Right ventricle myocardium superior (tissue), 1 donor: ENCODE measurements around the gene NUDT9. TPM values are rescaled to one million over a fixed set of nuclear protein-coding genes. Genes with fewer than 3 reads are reported as not detected.
"Not testable (repeated sequence)": the region's sequence is repeated elsewhere in the genome, so short reads cannot be mapped to it uniquely, and the experiment has no call there.

Experiments
- ATAC-seq: fragments of 200-7000 bp; cut with Tn5 transposase; one replicate; pipeline ENCODE4 v1.9.1; 2020; ENCODE audit warnings: mild to moderate bottlenecking; ENCODE audit not compliant: poor library complexity
- DNase-seq: peaks from one replicate; pipeline ENCODE4 v3.0.0-alpha.2; 2020
- intact Hi-C: fragments of 100-400 bp; cut with DNase I; formaldehyde crosslinking; loops from one replicate; pipeline ENCODE4 v1.11.2; 2022
- total RNA-seq: library from RNA; stranded (reverse); fragmentation: NEBNext Ultra II Directional; extraction: Animal tissue kit (Norgen Biotek cat#: 25700); gene quantifications from one replicate; pipeline ENCODE4 v1.2.1, GENCODE V29; 2021
- donor health status: DM: no; HTN: yes; CAD: no; lungs with severe emphysema.

The NUDT9 gene
- total RNA-seq, 1 donor from 2014 or later = 28.4 TPM

GRCh38 chr4:87405211-87405820 lies 17.1 kb upstream of the NUDT9 start:
- intact Hi-C loops = no loop called here
- DNase-seq (no peak), ATAC-seq (no peak)

GRCh38 chr4:87406462-87406861 lies 15.9 kb upstream of the NUDT9 start:
- intact Hi-C loops = no loop called here
- ATAC-seq (no peak), DNase-seq (no peak)

GRCh38 chr4:87406902-87407301 lies 15.5 kb upstream of the NUDT9 start:
- ATAC-seq, DNase-seq, intact Hi-C loops: not testable (repeated sequence)

DNA sequence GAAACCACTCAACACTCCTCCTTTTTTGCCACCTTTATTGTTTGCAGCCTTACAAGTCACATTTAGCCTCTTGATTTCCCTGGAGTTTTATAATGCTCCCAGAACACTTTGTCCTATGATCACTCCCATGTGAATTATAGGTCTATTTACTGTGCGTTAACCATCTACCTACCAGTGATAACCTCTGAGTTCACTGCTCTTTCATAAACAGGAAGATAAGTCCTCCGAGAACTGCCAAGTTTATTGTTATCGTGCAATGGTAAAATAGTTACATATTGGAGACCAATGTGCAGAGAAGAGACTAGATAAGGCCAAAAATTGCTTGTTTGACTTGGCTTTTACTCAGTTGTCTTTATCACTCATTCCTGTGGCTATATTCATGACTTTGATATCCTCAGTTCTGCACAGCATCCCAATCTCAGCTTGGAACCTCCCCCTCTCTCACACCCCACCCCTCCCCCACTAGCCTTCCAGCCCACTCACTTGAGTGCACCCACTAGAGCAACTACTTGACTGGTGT lies 12.9 kb upstream of the NUDT9 start:
- DNase-seq (no peak), ATAC-seq (peak; percentile 39)
- intact Hi-C loops = no loop called here

GRCh38 chr4:87410157-87410556 lies 12.2 kb upstream of the NUDT9 start:
- ATAC-seq = no peak
- no peak for DNase-seq
- intact Hi-C loops = no loop called here

DNA sequence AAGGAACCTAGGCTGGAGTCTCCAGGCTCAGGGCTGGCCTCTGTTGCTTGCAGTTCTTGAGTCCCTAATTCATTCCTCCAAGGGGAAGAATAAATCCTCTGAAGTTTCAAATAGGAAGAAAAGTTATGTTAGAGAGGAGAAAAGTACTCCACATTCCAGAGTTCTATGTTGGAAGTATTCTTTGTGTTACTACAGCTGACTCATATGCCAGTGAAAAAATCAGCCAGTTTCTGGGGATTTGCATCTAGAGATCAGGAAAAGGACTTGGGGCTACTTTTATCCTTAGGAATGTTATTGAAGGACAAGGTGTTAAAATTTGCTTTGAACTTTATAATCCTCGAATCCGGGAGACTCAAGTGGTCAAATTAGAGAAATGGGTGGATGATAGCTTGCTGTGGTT lies 11.7 kb upstream of the NUDT9 start:
- no peak for DNase-seq
- intact Hi-C loops = no loop called here
- ATAC-seq = no peak

DNA sequence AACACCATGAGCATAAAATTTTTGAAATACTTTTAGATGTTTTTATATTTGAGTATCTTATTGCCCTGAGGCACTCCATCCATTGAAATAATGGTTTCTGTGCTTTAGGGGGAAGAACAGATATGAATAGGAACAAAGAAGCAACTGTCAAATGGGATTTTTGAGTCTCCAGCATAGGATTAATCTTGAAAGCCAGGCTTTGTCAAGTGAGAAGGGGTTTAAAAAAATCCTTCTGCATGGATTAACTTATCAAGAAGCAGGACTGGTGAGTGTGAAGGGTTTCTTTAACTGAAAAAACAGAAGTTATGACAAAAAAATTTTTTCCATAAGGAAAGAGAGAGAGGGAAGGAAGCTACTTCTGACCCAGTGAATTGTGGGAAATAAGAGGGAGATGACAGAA lies 7.6 kb upstream of the NUDT9 start:
- intact Hi-C loops = no loop called here
- ATAC-seq = no peak

GRCh38 chr4:87416965-87417364 lies 5.4 kb upstream of the NUDT9 start:
- DNase-seq = no peak
- intact Hi-C loops = no loop called here
- no peak for ATAC-seq

More for the DNA sequence above, 7.6 kb upstream of the NUDT9 start:
- DNase-seq = no peak

DNA sequence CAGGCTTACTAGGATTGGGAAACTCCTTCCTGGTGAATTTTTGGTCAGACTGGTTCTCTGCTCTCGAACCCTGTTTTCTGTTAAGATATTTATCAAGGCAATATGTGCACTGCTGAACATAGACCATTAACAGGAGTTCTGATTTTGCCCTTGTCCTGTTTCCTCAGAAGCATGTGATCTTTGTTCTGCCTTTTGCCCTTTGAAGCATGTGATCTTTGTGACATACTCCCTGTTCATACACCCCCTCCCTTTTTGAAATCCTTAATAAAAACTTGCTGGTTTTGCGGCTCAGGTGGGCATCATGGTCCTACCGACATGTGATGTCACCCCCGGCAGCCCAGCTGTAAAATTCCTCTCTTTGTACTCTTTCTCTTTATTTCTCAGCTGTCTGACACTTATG lies 4.0 kb upstream of the NUDT9 start:
- intact Hi-C loops, ATAC-seq, DNase-seq: not testable (repeated sequence)

- ATAC-seq (no peak), DNase-seq (no peak)
- intact Hi-C loops = no loop called here
These were observed 2.7 kb upstream of the NUDT9 start for GRCh38 chr4:87419578-87420249.

DNA sequence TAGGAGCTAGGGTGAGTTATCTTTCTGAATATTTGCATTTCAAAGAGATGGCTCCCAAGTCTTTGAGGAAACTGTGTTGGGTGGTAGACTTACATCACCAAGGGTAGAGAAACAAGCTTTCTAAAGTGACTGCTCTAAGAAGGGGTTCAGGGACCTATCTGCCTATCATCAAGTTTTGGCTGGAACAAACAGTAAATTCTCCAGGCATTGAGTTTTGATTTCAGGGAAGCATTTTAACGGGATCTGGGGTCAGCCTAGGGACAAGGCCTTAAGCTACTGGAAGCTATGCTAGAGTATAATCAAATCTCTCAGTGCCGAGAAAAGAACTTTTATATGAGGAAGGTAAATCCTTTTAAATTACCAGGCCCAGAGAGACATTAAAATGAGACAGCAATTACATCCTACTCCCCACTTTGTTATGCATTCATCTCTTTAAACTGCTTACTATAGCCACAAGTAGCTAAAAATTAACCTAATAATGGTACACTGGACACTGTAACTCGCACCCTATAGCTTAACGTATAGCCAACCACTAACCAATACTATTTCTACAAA lies 2.0 kb upstream of the NUDT9 start:
- ATAC-seq (no peak), DNase-seq (no peak)
- intact Hi-C loops = no loop called here

DNA sequence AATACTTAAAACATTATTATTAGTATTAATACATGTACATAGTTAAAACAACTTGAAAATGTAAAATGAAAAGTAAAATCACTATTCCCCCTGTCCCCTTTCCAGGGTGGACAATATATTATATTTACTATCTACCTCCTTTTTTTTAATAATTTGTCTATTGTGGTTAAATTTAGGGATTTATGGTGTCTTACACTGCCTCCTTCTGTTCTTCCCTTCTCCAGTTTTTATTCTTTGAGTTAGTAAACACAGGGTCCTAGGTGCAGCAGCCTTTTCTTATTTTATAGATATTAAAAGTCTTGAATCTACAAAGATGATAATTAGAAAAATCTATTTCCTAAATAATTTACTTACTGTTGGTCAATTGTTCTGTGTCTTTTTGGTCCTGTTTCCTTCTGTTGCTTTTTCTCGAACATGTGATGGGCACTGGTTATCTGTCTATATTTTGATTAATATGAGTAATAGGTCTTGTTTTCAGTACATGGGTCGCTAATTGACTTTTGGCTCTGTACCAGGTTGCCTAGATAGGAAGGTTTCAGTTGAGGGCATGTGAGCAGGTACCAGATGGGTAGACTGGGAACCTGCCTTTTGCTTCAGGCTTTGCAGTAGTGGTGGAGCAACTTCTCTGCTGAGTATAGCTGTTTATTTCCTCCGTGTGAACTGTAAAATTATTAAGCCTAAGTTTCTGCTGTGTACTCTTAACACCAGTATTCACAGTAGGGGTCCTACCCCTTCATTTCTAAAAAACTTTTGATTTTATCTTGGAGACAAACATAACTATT lies 1.1 kb downstream of the NUDT9 start:
- no peak for ATAC-seq
- intact Hi-C loops = no loop called here
- no peak for DNase-seq

GRCh38 chr4:87424099-87424543 lies 1.7 kb downstream of the NUDT9 start:
- DNase-seq, ATAC-seq, intact Hi-C loops: not testable (repeated sequence)

GRCh38 chr4:87425711-87426110 lies 3.3 kb downstream of the NUDT9 start:
- intact Hi-C loops = no loop called here
- no peak for ATAC-seq
- no peak for DNase-seq

GRCh38 chr4:87426865-87427517 lies 4.6 kb downstream of the NUDT9 start:
- ATAC-seq (no peak), DNase-seq (no peak)
- intact Hi-C loops = no loop called here

- DNase-seq (no peak), ATAC-seq (no peak)
- intact Hi-C loops = no loop called here
These were observed 5.1 kb downstream of the NUDT9 start for GRCh38 chr4:87427518-87427868.

DNA sequence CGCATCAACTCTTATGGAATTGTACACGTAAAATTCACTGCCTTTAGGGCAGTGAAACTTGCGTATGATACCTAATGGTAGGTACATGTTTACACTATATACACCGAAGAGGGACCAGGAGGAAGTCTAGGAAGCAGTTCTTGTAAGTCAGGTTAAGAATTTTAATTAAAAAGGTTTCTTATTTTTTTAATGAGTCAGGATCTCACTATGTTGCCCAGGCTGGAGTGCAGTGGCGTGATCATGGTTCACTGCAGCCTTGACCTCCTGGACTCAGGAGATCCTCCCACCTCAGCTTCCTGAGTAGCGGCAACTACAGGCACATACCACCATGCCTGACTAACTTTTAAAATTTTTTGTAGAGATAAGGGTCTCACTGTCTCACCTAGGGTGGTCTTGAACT lies 6.6 kb downstream of the NUDT9 start:
- DNase-seq = no peak
- ATAC-seq = no peak
- intact Hi-C loops = no loop called here

DNA sequence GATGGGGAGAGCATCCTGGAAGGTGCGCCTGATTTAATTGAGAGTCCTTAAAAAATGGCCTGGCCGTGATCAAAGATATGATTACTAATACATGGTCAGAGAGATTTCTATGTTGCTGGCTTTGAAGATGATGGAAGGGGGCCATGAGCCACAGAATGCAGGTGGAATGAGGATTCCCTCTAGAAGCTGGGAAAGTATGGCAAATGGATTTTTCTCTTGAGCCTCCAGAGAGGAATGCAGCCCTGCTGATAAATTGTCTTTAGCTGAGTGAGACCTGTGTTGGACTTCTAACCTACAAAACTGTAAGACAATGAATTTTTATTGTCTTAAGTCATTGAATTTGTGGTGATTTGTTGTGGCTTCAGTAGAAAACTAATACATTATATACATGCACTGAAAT lies 7.7 kb downstream of the NUDT9 start:
- no peak for ATAC-seq
- intact Hi-C loops = no loop called here
- no peak for DNase-seq

DNA sequence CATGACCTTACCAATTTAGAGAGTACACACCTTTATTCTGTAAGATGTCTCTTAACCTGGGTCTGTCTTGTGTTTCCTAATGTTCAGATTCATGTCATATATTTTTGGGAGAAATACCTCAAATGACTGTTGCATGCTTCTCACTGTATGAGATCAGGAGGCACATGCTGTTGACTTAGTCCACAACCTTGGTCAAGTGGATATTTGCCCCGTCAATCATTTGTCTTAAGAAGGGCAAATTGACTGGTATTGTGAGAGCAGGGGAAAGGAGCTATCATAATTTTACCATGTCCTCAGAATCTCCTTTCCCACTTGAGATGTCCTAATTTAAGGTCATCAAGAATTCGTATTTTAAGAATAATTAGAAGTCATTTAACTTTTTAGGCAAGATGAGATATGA lies 11.0 kb downstream of the NUDT9 start:
- intact Hi-C loops = no loop called here
- DNase-seq (no peak), ATAC-seq (no peak)
